ENCODE results near the gene CFAP57.
"Not testable (repeated sequence)": the region's sequence is repeated elsewhere in the genome, so short reads cannot be mapped to it uniquely, and the experiment has no call there.

The CFAP57 gene

DNA sequence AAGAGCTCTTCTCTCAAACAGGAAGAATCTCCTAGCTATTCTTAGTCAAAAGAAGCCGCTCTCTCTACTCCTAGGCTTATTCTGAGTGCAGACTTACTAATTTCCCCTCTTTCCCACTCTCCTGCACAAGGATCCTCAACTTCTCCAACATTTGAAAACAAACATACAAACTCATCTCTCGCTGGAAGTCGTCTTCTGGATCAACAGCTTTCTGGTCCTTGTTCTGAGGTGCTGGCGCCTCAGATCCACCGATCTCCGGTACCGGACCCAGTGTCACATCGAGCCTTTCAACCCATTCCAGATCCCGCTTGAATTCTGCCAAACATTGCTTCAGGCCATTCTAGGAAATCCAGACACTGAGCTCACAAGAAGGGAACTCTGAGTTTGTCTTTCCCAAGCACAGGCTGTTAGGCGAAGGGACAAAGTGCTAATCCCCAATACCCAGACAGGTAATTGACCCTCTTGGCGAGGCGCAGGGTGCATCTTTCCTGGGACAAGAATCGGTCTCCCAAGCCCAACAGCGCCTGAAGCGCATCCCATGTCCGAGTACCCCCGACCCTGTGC is 736 bp upstream of the CFAP57 start:
- FAIRE-seq (no peak), DNase-seq (ENCODE audit: extremely low spot score, insufficient read length, low read depth) (no peak)

DNA sequence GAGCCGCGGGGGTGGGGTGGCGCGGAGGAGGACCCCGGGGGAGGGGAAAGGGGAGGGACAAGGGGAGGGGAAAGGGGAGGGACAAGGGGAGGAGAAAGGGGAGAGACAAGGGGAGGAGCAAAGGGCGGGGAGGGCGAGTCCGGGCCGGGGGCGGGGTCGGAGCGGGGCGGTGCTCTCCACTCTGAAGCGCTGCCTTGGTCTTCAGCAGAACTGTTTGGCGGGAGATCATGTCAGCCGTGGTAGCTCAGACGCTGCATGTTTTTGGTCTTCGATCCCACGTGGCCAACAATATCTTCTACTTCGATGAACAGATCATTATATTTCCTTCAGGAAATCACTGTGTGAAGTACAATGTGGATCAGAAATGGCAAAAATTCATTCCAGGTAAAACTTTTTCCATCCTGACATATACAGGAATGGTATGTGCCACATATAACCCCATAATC is 420 bp downstream of the CFAP57 start:
- DNase-seq (ENCODE audit: extremely low spot score, insufficient read length, low read depth), result peak; percentile 93
- FAIRE-seq, result no peak

DNA sequence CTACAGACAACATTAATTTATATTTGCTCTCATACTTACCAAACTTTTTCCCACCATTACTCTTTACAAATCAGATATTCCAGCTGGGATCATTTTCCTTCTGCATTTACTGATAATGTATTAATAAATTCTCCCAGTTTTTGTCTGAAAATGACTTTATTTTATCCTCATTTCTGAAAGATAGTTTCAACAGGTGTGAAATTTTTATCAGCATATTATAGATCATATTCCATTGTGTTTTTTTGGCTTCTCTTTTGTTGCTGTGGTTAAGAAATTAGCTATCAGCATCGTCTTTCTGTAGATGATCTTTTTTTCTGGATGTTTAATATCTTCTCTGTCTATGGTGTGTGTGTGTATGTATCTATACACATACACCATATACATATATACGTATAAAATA is 2.7 kb downstream of the CFAP57 start:
- no peak for FAIRE-seq

DNA sequence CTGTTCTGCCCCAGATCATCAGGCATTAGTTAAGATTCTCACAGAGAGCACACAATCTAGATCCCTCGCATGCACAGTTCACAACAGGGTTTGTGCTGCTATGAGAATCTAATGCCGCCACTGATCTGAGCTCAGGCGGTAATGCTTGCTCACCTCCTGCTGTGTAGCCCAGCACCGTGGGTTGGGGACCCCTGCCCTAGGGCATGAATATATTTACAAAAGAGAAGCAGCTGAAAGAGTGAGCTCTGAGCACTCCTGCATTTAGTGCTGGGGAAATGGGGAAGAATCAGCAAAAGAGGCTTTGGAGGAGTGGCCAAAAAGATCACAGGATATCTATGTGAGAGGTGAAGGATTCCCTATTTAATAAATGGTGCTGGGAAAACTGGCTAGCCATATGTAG is 5.6 kb downstream of the CFAP57 start:
- FAIRE-seq (no peak), DNase-seq (ENCODE audit: extremely low spot score, insufficient read length, low read depth) (no peak)

More for the DNA sequence above, 2.7 kb downstream of the CFAP57 start:
- no peak for DNase-seq (ENCODE audit: extremely low spot score, insufficient read length, low read depth)

DNA sequence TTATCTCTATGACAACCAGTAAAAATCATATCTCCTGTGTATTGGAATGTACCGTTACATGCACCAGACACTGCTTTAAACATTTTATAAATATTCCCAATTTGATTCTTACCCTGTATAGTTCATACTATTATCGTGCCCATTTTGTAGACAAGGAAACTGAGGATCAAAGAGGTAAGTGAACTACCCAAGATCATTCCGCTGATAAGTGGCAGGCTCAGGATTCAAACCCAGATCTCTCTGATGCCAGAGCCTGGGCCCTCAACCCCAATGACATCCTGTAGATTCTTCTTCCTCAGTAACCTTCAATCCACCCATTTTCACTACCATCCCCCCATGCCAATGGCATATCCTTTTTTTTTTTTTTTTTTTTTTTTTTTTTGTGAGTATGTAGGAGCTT is 12.3 kb downstream of the CFAP57 start:
- FAIRE-seq (no peak), DNase-seq (ENCODE audit: extremely low spot score, insufficient read length, low read depth) (no peak)

DNA sequence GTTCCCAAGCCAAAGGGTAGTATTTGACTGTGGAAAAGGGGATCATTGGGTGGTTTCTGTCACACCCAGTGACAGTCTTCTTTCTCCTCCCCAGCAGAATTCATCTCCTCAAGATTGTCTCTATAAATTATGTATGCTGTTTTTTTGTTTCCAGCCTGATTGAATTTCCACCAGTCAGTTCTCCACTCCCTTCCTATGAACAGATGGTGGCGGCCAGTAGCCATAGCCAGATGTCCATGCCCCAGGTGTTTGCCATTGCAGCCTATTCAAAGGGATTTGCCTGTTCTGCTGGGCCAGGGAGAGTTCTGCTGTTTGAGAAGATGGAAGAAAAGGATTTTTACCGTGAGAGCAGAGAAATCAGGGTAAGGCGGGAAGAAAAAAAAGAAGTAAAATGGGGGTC is 12.9 kb downstream of the CFAP57 start:
- DNase-seq (ENCODE audit: extremely low spot score, insufficient read length, low read depth), result no peak
- no peak for FAIRE-seq

DNA sequence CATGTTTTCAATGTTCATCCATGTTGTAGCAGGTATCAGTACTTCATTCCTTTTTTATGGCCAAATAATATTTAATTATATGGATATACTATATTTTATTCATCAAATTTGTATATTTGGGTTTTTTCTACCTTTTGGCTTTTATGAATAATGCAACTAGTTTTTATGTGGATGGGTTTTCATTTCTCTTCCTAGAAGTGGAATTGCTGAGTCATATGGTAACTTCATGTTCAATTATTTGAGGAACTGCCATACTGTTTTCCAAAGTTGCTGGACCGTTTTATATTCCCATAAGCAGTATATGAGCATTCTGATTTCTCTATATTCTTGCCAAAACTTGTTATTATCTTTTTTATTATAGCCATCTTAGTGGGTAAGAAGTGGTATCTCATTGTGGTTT is 16.0 kb downstream of the CFAP57 start:
- DNase-seq (ENCODE audit: extremely low spot score, insufficient read length, low read depth) (no peak), FAIRE-seq (no peak)

DNA sequence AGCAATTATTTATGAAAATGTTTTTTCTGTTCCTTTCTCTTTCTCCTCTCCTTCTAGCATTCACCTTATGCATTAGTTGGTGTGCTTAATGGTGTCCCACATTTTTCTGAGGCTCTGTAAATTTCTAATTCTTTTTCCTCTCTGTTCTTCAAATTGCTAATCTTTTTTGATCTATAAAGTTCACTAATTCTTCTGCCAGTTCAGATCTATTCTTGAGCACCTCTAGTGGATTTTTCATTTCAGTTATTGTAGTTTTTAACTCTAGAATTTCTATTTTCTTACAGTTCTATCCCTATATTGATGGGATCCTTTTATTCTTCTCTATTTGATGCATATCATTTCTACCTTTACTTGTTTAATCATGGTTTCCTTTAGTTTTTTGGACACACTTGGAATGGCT is 22.4 kb downstream of the CFAP57 start:
- FAIRE-seq, result no peak
- no peak for DNase-seq (ENCODE audit: extremely low spot score, insufficient read length, low read depth)

DNA sequence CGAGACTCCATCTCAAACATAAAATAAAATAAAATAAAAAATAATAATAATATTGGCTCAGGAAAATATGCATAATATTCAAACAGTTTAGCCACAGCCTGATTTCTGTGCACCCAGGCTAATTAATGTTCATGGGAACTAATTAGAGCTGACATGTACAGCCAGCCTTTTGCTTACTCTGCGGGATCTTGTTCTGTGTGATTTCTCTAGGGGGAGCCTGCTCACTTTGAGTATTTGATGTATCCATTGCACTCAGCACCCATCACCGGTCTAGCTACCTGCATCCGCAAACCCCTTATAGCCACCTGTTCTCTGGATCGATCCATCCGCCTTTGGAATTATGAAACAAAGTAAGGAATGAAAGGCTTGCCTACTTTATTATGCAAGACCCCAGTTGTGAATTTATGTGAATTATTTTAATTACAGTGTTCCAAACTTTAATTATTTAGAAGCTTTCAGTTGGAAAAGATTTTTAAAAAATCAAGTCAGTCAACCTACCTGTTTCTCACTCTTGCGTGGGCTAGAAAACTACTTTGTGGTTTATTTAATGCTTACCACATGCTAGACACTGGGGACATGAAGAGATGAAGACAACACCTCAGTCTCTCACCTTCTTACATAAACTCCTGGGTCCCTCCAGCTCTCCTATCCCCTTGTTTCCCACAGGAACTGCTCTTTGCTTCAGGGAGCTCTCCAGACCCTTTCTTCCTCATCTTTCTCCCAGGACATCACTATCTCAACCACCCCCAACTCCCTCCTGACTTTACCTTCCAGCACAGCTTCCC is 25.4 kb downstream of the CFAP57 start:
- peak; percentile 12 for FAIRE-seq
- DNase-seq (ENCODE audit: extremely low spot score, insufficient read length, low read depth), result no peak

DNA sequence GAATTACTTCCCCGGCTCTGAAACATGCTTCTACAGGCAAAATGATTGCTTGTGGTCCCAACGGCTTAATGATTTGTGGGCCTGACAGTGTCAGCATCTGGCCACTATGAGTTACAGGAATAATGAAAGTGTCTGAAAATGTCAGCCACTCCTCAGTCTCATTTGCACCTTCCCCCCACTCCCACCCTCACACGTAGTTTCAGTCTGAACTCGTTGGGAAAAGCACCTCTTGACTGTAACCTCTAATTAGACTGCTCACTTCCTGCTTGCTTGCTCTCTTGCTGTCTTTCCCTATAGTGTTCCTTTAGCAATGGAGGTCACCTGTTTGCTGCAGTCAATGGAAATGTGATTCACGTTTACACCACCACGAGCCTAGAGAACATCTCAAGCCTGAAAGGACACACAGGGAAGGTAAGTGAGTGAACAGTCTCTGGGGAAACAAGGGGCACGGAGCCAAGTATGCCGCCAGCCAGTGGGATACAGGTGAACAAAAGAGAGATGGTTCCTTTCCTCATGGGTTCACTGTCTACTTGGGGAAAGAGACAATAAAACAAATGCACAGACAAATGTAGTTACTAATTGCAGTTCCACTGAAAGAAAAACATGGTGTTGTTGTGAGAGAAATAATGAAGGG is 27.1 kb downstream of the CFAP57 start:
- FAIRE-seq, result peak; percentile 95
- DNase-seq (ENCODE audit: extremely low spot score, insufficient read length, low read depth), result peak; percentile 35

DNA sequence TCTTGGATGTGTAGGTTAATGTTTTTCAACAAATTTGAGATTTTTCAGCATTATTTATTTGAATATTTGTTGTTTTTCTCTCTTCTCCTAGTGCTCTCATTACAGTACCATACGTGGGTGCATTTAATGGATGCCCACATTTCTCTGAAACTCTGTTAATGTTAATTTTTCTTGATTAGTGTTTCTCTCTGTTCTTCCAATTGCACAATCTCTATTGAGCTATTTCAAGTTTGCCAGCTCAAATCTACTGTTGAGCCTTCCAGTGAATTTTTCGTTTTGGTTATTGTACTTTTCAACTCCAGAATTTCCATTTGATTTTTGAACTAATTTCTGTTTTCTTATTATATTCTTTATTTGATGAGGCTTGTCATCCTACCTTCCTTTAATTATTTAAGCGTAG is 31.7 kb downstream of the CFAP57 start:
- DNase-seq (ENCODE audit: extremely low spot score, insufficient read length, low read depth) (no peak), FAIRE-seq (no peak)

DNA sequence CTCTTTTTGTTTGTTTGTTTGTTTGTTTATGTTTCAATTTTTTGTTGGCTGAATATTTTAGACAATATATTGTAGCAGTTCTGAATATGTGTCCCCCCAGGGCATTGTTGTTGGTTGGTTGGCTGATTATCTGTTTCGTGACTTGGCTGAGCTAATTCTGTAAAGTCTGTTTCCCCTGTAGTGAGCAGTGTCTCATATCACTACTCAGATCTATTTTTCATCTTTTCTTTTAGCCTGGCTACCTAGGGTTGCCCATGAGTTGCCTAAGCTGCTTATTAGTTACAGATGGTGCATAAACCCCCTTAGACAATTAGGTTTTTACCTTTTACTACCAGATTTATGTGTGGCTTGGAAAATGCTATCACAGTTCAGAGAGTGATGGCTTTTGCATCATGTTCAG is 32.3 kb downstream of the CFAP57 start:
- FAIRE-seq (no peak), DNase-seq (ENCODE audit: extremely low spot score, insufficient read length, low read depth) (no peak)

DNA sequence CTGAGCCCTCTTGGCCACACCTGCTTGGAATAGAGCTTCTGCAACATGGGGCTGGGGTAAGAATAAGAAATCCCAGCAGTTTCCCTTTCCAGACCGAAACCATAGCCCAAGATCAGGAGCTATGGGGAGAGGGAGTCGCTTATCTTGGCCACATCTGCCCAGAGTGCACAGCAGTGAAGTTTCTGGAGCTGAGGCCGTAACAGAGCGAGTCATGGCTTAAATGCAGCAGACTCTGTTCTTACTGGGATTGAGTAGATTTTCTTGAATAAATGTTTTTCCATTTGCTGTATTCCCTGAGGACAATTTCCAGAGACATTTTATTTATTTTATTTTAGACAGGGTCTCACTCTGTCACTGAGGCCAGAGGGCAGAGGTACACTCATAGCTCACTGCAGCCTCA is 33.5 kb downstream of the CFAP57 start:
- DNase-seq (ENCODE audit: extremely low spot score, insufficient read length, low read depth) (no peak), FAIRE-seq (no peak)

DNA sequence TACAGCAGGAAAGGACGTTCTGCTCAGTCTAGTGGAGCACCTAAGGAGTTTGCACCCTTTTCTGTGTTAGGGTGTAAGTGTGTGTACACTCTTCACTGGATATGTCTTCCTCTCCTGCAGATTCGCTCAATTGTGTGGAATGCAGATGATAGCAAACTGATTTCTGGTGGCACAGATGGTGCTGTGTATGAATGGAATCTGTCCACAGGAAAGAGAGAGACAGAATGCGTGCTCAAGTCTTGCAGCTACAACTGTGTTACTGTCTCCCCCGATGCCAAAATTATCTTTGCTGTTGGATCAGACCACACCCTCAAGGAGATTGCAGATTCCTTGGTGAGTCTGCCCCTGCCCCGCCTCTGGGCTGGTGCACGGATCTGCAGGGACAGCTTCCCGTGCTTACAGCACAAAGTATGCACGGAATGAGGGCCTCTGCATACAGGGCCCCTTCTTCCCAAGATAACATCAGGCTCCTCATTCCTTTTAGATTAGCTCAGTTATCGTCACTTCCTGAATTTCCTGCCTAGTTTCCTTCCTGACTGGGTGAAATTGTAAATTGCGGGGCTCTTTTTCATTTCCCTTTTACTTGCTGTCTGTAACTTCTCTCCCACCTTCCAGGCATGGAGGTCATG is 34.6 kb downstream of the CFAP57 start:
- FAIRE-seq (no peak), DNase-seq (ENCODE audit: extremely low spot score, insufficient read length, low read depth) (no peak)

DNA sequence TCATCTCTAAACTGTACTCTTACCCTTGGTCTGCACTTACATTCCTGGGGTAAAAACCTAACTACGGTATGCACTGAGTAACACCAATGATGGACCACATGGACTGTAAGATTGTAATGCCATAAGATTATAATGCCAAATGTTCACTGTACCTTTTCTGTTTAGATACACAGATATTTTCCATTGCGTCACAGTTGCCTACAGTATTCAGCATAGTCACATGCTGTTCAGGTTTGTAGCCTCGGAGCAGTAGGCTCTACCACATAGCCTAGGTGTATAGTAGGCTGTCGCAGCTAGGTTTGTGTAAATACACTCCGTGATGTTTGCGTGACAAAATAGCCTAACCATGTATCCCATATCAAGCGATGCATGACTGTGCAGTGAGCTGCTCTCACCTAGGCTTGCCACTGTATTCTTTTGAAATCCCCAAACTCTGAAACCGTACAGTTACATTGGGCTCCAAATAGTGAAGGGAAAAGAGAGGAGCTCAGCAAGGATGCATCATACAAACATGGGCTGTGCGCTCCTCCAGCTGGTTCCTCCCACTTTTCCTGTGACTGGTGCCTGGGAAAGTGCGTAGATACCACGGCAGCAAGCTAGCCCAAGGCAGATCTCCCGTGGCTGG is 35.2 kb downstream of the CFAP57 start:
- FAIRE-seq (no peak), DNase-seq (ENCODE audit: extremely low spot score, insufficient read length, low read depth) (no peak)

DNA sequence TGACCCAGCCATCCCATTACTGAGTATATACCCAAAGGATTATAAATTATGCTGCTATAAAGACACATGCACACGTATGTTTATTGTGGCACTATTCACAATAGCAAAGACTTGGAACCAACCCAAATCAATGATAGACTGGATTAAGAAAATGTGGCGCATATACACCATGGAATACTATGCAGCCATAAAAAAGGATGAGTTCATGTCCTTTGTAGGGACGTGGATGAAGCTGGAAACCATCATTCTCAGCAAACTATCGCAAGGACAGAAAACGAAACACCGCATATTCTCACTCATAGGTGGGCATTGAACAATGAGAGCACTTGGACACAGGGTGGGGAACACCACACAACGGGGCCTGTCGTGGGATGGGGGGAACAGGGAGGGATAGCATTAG is 36.1 kb downstream of the CFAP57 start:
- FAIRE-seq; DNase-seq (ENCODE audit: extremely low spot score, insufficient read length, low read depth): not testable (repeated sequence)

DNA sequence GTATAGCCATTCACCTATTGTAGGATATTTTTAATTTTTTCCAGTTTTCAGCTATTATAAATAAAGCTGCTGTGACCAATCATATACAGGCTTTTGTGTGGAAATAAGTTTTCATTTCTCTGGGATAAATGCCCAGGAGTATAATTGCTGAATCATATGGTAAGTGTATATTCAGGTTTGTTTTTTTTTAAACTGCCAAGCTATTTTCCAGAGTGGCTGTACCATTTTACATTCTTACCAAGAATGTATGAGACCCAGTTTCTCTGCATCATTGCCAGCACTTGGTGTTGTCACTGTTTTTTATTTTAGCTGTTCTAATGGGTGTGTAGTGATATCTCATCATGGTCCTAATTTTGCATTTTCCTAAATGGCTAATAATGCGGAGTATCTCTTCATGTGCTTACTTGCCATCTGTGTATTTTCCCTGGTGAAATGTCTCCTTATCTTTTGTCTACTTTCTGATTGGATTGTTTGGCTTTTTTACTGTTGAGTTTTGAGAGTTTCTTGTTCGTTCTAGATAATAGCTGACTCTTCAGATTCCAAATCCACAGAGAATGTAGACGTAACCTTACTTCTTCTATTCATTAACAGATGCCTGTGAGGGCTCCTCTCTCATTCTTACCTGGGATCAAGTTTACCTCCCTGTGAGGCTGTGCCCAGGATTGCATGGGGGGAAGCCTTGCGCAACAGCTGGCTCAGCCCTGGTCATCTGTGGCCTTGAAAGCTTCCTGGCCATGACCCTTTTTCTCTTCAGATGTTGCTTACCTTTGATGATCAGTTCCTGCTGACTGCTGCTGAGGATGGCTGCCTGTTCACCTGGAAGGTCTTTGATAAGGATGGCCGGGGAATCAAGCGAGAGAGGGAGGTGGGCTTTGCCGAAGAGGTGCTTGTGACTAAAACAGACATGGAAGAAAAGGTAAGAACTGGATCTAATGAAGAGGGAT is 42.6 kb downstream of the CFAP57 start:
- FAIRE-seq (no peak), DNase-seq (ENCODE audit: extremely low spot score, insufficient read length, low read depth) (no peak)

DNA sequence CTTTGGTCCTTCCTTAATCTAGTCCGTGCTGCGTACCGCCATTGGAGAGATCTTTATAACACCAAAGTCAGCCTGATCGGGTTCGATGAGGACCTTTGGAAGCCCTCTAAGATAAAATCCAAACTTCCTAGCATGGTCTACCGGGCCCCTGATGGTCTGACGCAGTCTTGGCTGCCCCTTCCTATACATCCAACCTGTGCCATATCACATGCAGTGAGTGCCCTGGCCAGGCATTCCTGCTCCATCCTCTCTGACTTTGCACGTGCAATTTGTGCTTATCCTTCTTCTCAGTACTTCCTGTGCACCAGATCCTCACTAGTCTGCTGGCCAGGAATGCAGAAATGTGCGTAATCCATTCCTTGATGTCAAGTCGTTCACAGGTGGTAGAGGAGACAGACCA is 45.6 kb downstream of the CFAP57 start:
- FAIRE-seq, result no peak
- no peak for DNase-seq (ENCODE audit: extremely low spot score, insufficient read length, low read depth)
